ENCODE results near the gene ARMC7. TPM values are rescaled to one million over a fixed set of nuclear protein-coding genes. Genes with fewer than 3 reads are reported as not detected.
"Not testable (repeated sequence)": the region's sequence is repeated elsewhere in the genome, so short reads cannot be mapped to it uniquely, and the experiment has no call there.

The ARMC7 gene
- total RNA-seq, 4 donors from 2014 or later: 4.1 to 27.0 (median 24.1) TPM

DNA sequence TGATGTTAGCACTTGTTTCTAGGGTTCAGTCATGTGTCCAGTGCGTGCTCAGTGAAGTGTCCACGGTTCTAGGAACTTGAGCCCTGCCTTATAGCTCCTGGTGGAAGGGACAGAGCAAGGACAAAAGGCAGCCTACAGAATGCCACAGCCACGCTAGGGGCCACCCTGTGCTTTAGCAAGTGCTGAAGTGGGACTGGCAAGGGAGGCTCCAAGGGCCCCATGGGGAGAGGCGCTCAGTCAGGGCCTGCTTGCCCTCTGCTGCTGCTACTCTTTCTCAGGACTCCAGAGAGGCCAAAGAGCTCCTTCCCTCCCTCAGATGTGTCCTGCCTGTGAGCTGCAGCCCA is 15.0 kb downstream of the ARMC7 start:
- H3K27me3 ChIP-seq: no peaks in the 10 kb centered on the region
- TF ChIP-seq, protein P1, sequence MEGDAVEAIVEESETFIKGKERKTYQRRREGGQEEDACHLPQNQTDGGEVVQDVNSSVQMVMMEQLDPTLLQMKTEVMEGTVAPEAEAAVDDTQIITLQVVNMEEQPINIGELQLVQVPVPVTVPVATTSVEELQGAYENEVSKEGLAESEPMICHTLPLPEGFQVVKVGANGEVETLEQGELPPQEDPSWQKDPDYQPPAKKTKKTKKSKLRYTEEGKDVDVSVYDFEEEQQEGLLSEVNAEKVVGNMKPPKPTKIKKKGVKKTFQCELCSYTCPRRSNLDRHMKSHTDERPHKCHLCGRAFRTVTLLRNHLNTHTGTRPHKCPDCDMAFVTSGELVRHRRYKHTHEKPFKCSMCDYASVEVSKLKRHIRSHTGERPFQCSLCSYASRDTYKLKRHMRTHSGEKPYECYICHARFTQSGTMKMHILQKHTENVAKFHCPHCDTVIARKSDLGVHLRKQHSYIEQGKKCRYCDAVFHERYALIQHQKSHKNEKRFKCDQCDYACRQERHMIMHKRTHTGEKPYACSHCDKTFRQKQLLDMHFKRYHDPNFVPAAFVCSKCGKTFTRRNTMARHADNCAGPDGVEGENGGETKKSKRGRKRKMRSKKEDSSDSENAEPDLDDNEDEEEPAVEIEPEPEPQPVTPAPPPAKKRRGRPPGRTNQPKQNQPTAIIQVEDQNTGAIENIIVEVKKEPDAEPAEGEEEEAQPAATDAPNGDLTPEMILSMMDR (IDR thresholded peaks at IDR 0.05): no peak
- no peak for TF ChIP-seq POLR2A (IDR thresholded peaks at IDR 0.05)
- H3K27ac ChIP-seq: peak overlapping the region in 3 of 4 donors; percentile 75 to 89 (median 88)
- peaks cover 5 to 51% (median 17%) of the 10 kb centered on the region in 4 donors for H3K4me1 ChIP-seq
- H3K36me3 ChIP-seq: peaks cover 0 to 11% (median 0%) of the 10 kb centered on the region in 3 donors
- no peak for DNase-seq
- H3K4me3 ChIP-seq: no peak overlapping the region
- no peaks in the 10 kb centered on the region for H3K9me3 ChIP-seq

DNA sequence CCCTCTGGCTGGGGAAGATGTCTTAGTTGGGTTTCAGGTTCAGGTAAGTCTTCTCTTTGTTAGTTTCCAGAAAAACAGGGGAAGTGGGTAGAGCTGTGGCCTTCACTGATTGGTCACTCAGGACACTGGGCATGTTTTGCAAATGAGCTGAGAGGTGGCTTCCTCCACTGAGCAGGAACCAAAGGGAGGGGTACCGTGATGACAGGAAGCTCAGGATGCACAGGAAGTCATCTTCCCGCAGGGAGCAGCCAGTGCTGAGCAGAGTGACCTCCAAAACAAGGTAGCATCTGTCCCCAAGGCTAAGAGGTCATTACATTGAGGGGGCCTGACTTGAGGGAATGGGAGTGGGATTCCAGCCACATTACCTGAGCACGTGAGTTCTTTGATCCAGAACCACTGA is 16.2 kb downstream of the ARMC7 start:
- TF ChIP-seq, protein P1 (IDR thresholded peaks at IDR 0.05): no peak
- H3K36me3 ChIP-seq: peaks cover 0 to 17% (median 0%) of the 10 kb centered on the region in 3 donors
- H3K27me3 ChIP-seq: no peaks in the 10 kb centered on the region
- DNase-seq: no peak
- H3K9me3 ChIP-seq: no peaks in the 10 kb centered on the region
- H3K4me3 ChIP-seq: no peak overlapping the region
- peak overlapping the region; percentile 42 to 89 (median 82) for H3K27ac ChIP-seq
- peaks cover 5 to 57% (median 19%) of the 10 kb centered on the region in 4 donors for H3K4me1 ChIP-seq

DNA sequence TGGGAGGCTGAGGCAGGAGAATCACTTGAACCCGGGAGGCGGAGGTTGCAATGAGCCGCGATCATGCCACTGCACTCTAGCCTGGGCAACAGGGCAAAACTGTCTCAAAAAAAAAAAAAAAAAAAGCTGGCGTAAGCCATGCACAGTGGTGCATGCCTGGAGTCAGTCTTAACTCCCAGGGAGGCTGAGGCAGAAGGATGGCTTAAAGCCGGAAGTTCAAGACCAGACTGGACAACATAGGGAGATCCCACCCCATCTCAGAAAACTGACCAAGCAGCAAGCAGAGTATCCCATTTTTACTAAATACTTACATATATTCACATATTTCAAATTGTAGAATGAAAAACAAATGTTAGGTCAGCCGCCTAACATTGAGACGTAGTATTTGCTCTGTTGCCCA is 17.2 kb downstream of the ARMC7 start:
- Histone ChIP-seq H3K36me3 (peaks cover 0 to 12% (median 0%) of the 10 kb centered on the region in 3 donors), H3K27ac (peak overlapping the region in 1 of 4 donors; percentile 73), H3K4me1 (peaks cover 5 to 57% (median 19%) of the 10 kb centered on the region in 4 donors), H3K27me3 (no peaks in the 10 kb centered on the region), H3K4me3 (no peak overlapping the region), H3K9me3 (no peaks in the 10 kb centered on the region)
- DNase-seq: no peak
- no peak for TF ChIP-seq POLR2A (IDR thresholded peaks at IDR 0.05)
- TF ChIP-seq, protein P1 (IDR thresholded peaks at IDR 0.05): no peak

DNA sequence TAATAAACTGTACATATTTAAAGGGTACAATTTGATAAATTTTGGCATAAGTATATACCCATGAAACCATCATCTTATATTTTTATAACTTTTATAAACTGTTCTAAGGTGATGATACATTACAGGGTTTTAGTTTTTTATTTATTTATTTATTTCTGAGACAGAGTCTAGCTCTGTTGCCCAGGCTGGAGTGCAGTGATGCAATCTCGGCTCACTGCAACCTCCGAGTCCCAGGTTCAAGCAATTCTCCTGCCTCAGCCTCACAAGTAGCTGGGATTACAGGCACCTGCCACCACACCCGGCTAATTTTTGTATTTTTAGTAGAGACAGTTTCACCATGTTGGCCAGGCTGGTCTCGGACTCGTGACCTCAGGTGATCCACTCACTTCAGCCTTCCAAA is 18.2 kb downstream of the ARMC7 start:
- H3K27ac ChIP-seq: peak overlapping the region in 2 of 4 donors; percentile 38 to 73
- peaks cover 5 to 57% (median 19%) of the 10 kb centered on the region in 4 donors for H3K4me1 ChIP-seq
- not testable (repeated sequence) for H3K4me3 ChIP-seq, H3K9me3 ChIP-seq, DNase-seq, H3K27me3 ChIP-seq
- peaks cover 0 to 12% (median 0%) of the 10 kb centered on the region in 3 donors for H3K36me3 ChIP-seq

DNA sequence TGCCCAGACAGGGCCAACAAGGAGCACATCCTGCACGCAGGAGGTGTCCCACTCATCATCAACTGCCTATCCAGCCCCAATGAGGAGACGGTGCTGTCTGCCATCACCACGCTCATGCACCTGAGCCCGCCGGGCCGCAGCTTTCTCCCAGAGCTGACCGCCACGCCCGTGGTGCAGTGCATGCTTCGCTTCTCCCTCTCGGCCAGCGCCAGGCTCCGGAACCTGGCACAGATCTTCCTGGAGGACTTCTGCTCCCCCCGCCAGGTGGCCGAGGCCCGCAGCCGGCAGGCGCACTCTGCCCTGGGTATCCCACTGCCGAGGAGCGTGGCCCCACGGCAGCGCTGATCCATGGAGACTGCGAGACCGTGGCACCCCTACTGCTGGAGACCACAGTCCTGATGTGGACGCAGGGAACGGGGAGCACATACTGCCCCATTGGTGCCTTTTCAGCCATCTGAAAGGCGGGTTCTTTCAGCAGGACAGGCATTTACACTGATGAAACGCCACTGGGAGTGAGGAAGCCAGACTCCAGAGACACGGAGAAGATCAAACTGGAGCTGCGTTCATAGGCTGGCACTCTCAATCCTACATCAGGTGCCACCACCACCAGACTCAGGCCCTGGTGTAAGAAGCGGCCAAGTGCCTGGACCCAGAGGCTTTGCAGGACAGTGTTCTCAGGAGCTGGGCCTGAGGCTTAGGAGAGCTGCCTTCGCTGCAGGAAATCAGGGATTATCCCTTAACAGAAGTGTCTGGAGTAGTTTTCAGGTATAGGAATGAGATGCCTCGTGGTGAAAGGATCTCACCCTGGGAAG is 19.1 kb downstream of the ARMC7 start:
- Histone ChIP-seq H3K27ac (peak overlapping the region in 2 of 4 donors; percentile 38 to 50), H3K27me3 (no peaks in the 10 kb centered on the region), H3K4me3 (no peak overlapping the region), H3K9me3 (no peaks in the 10 kb centered on the region), H3K36me3 (peaks cover 0 to 12% (median 0%) of the 10 kb centered on the region in 3 donors), H3K4me1 (peaks cover 5 to 52% (median 19%) of the 10 kb centered on the region in 4 donors)
- TF ChIP-seq, protein P1 (IDR thresholded peaks at IDR 0.05): no peak
- no peak for TF ChIP-seq POLR2A (IDR thresholded peaks at IDR 0.05)
- peak in 1 of 3 donors; percentile 48 for DNase-seq

DNA sequence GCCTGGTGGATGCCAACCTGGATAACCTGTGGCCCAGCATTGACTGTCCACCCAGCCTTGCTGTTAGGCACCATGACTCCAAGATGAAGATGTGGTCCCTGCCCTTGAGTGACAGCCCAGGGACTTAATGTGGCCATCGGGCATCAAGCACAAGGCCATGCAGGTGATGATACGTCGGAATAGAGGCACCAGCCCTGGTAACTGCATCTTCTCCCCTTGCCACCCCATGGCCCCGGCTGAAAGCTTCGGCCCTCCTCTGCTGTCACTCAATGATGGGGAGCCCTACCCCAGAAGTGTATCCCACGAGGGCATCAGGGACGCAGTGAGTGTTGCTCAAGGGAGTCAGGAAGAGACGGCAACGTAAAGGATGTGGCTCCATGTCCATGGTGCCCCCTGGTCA is 19.8 kb downstream of the ARMC7 start:
- Histone ChIP-seq H3K4me3 (no peak overlapping the region), H3K36me3 (peaks cover 0 to 12% (median 0%) of the 10 kb centered on the region in 3 donors), H3K4me1 (peaks cover 5 to 47% (median 16%) of the 10 kb centered on the region in 4 donors), H3K27me3 (no peaks in the 10 kb centered on the region), H3K9me3 (no peaks in the 10 kb centered on the region), H3K27ac (peak overlapping the region in 1 of 4 donors; percentile 50)
- no peak for DNase-seq
- no peak for TF ChIP-seq POLR2A (IDR thresholded peaks at IDR 0.05)
- TF ChIP-seq, protein P1 (IDR thresholded peaks at IDR 0.05): no peak

All from Peyer's patch (tissue), 4 donors.